SH-SY5Y (cell line): ENCODE measurements around the gene POU2F2.

ENCODE experiments used
- GATA2 ChIP-seq: IDR thresholded peaks from 2 replicates; pipeline ENCODE4 v1.6.1; 2011; ENCODE audit warnings: mild to moderate bottlenecking, low read depth, low read length
- GATA3 ChIP-seq: IDR thresholded peaks from 2 replicates; pipeline ENCODE4 v1.6.1; 2011; ENCODE audit warnings: low read depth, mild to moderate bottlenecking, low read length, moderate library complexity

POU2F2 gene

GRCh38 chr19:42149447-42150202, 17.4 kb upstream of the POU2F2 start:
- TF ChIP-seq GATA2 (no peak), GATA3 (no peak)

GRCh38 chr19:42148266-42148665, 16.0 kb upstream of the POU2F2 start:
- TF ChIP-seq GATA2 (no peak), GATA3 (no peak)

GRCh38 chr19:42143341-42144234, 11.3 kb upstream of the POU2F2 start:
- TF ChIP-seq GATA3 (no peak), GATA2 (no peak)

- TF ChIP-seq GATA3 (no peak), GATA2 (no peak)
Observed at GRCh38 chr19:42140125-42140754, 8.0 kb upstream of the POU2F2 start.

GRCh38 chr19:42134535-42135070, 2.4 kb upstream of the POU2F2 start:
- TF ChIP-seq GATA3 (no peak), GATA2 (no peak)

GRCh38 chr19:42132851-42133528, 744 bp upstream of the POU2F2 start:
- TF ChIP-seq GATA3 (no peak), GATA2 (no peak)

- no peak for TF ChIP-seq GATA2
- no peak for TF ChIP-seq GATA3
Observed at GRCh38 chr19:42131149-42132029, 857 bp downstream of the POU2F2 start.

GRCh38 chr19:42130254-42130573, 2.0 kb downstream of the POU2F2 start:
- TF ChIP-seq GATA2 (no peak), GATA3 (no peak)

GRCh38 chr19:42129399-42130253, 2.6 kb downstream of the POU2F2 start:
- TF ChIP-seq GATA3 (no peak), GATA2 (no peak)

GRCh38 chr19:42126574-42126973, 5.7 kb downstream of the POU2F2 start:
- TF ChIP-seq GATA2: no peak
- TF ChIP-seq GATA3: no peak

GRCh38 chr19:42125536-42125935, 6.7 kb downstream of the POU2F2 start:
- no peak for TF ChIP-seq GATA2
- TF ChIP-seq GATA3: no peak

GRCh38 chr19:42124386-42124901, 7.8 kb downstream of the POU2F2 start:
- no peak for TF ChIP-seq GATA2
- no peak for TF ChIP-seq GATA3
